Endothelial cell of umbilical vein (primary cell): Measurements from ENCODE around the gene EGLN1.

Source experiments
- EZH2 ChIP-seq: IDR thresholded peaks from 2 replicates; pipeline ENCODE4 v1.6.1; 2012; ENCODE audit warnings: borderline replicate concordance, low read depth, mild to moderate bottlenecking, moderate library complexity, low read length, inconsistent platforms; ENCODE audit not compliant: severe bottlenecking
- FOS ChIP-seq: IDR thresholded peaks from 2 replicates; pipeline ENCODE4 v1.6.1; 2011; ENCODE audit warnings: mild to moderate bottlenecking, low read length, moderate library complexity, borderline replicate concordance; ENCODE audit not compliant: insufficient read depth
- GATA2 ChIP-seq: IDR thresholded peaks from 2 replicates; pipeline ENCODE4 v1.7.0; 2011; ENCODE audit warnings: low read depth, mild to moderate bottlenecking, moderate library complexity, mixed read lengths, low read length; ENCODE audit not compliant: insufficient read length, insufficient read depth
- JUN ChIP-seq: IDR thresholded peaks from 2 replicates; pipeline ENCODE4 v1.6.1; 2011; ENCODE audit warnings: borderline replicate concordance, low read depth; ENCODE audit not compliant: insufficient read length, insufficient read depth
- MYC ChIP-seq: IDR thresholded peaks from one replicate; pipeline ENCODE4 v1.6.1; 2011; ENCODE audit warnings: mild to moderate bottlenecking, low read depth, low read length
- POLR2A ChIP-seq: IDR thresholded peaks from 2 replicates; pipeline ENCODE4 v1.6.1; 2012; ENCODE audit warnings: low read depth, mild to moderate bottlenecking, control low read depth, low read length
- POLR2AphosphoS5 ChIP-seq: IDR thresholded peaks from 2 replicates; pipeline ENCODE4 v1.6.1; 2012; ENCODE audit warnings: low read depth, mild to moderate bottlenecking, control low read depth, low read length, moderate library complexity; ENCODE audit not compliant: insufficient read depth
- TF ChIP-seq, protein P1 (sequence below), 2 donors: IDR thresholded peaks; 1 replicate in 1 of 2; 2 replicates in 1 of 2; pipeline ENCODE4 v1.5.1; 2011; ENCODE audit warnings: low read length in 2 of 2, mild to moderate bottlenecking in 2 of 2, moderate library complexity in 2 of 2, control low read depth in 1 of 2, inconsistent platforms in 1 of 2, low read depth in 1 of 2; ENCODE audit not compliant: insufficient read depth in 1 of 2; ENCODE audit errors: extremely low read depth in 1 of 2
- TF ChIP-seq, protein P2 (sequence below): IDR thresholded peaks from 2 replicates; pipeline ENCODE4 v1.6.1; 2011; ENCODE audit not compliant: insufficient read depth, insufficient read length

DNA sequence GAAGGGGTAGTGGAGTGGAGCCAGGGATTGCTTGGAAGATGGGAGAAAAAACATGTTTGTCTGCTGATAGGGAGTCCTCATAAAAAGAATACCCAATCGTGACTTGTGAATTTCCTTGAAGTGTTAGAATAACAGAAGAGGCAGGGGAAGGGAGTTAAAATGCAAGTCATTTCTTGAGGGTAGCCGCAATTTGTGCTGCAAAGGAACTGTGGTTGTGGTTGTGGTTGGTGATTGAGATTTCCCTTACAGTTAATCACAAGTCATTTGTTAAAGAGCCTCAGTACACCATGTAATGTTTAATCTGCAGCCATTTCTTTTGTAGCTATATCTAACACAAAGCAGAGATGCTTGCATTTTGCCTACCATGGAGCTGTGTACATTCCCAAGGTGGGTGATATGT is 38.5 kb upstream of the EGLN1 start:
- TF ChIP-seq, protein P1, sequence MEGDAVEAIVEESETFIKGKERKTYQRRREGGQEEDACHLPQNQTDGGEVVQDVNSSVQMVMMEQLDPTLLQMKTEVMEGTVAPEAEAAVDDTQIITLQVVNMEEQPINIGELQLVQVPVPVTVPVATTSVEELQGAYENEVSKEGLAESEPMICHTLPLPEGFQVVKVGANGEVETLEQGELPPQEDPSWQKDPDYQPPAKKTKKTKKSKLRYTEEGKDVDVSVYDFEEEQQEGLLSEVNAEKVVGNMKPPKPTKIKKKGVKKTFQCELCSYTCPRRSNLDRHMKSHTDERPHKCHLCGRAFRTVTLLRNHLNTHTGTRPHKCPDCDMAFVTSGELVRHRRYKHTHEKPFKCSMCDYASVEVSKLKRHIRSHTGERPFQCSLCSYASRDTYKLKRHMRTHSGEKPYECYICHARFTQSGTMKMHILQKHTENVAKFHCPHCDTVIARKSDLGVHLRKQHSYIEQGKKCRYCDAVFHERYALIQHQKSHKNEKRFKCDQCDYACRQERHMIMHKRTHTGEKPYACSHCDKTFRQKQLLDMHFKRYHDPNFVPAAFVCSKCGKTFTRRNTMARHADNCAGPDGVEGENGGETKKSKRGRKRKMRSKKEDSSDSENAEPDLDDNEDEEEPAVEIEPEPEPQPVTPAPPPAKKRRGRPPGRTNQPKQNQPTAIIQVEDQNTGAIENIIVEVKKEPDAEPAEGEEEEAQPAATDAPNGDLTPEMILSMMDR (IDR thresholded peaks at IDR 0.05; ENCODE audit: extremely low read depth in 1 of 2, insufficient read depth in 1 of 2, low read depth in 1 of 2, low read length in 2 of 2): no peak
- TF ChIP-seq POLR2A: no peak
- no peak for TF ChIP-seq JUN
- TF ChIP-seq EZH2: no peak
- TF ChIP-seq, protein P2, sequence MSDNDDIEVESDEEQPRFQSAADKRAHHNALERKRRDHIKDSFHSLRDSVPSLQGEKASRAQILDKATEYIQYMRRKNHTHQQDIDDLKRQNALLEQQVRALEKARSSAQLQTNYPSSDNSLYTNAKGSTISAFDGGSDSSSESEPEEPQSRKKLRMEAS: no peak
- TF ChIP-seq MYC: no peak
- TF ChIP-seq POLR2AphosphoS5: no peak
- TF ChIP-seq FOS: no peak
- no peak for TF ChIP-seq GATA2
